Breast epithelium (tissue), 4 donors: Measurements from ENCODE around the gene PTPRN2. TPM values are rescaled to one million over a fixed set of nuclear protein-coding genes. Genes with fewer than 3 reads are reported as not detected.

ENCODE experiments used
- DNase-seq, 2 donors: peaks; one replicate each; pipeline ENCODE4 v3.0.0-alpha.2; 2019; ENCODE audit warnings: low spot score in 2 of 2
- H3K27ac ChIP-seq, 2 donors: fragments of 200-600 bp; sonication (generic) in 1 of 2; one replicate each; pipeline ENCODE4 v1.5.1; 2016 to 2019; ENCODE audit warnings: mild to moderate bottlenecking in 1 of 2
- H3K27me3 ChIP-seq, 2 donors: fragments of 200-600 bp; sonication (generic) in 1 of 2; one replicate each; pipeline versions ENCODE4 v1.5.1 to v1.6.0; 2017 to 2019; ENCODE audit warnings: control low read depth in 1 of 2, mild to moderate bottlenecking in 1 of 2
- H3K36me3 ChIP-seq: fragments of 200-600 bp; one replicate; pipeline ENCODE4 v1.5.1; 2019
- H3K4me1 ChIP-seq, 2 donors: fragments of 200-600 bp; sonication (generic); one replicate each; pipeline ENCODE4 v1.5.1; 2016 to 2019; ENCODE audit warnings: control low read depth in 1 of 2
- H3K4me3 ChIP-seq, 3 donors: fragments of 200-600 bp; sonication (generic); 1 replicate in 2 of 3; 2 replicates in 1 of 3; pipeline ENCODE4 v1.5.1; 2016 to 2019; ENCODE audit warnings: mild to moderate bottlenecking in 3 of 3, moderate library complexity in 2 of 3
- H3K9me3 ChIP-seq, 2 donors: fragments of 200-600 bp; sonication (generic) in 1 of 2; one replicate each; pipeline ENCODE4 v1.5.1; 2016 to 2019; ENCODE audit warnings: control low read depth in 1 of 2
- CTCF ChIP-seq, 3 donors: fragments of 450-650 bp; IDR thresholded peaks; one replicate each; pipeline ENCODE4 v1.5.1; 2016 to 2017; ENCODE audit warnings: antibody characterized with exemption in 3 of 3, mild to moderate bottlenecking in 3 of 3, moderate library complexity in 3 of 3
- POLR2A ChIP-seq: fragments of 450-650 bp; IDR thresholded peaks from one replicate; pipeline ENCODE4 v1.6.1; 2016; ENCODE audit warnings: antibody characterized with exemption, mild to moderate bottlenecking, moderate library complexity
- POLR2AphosphoS5 ChIP-seq, 3 donors: sonication (generic); formaldehyde crosslinking; IDR thresholded peaks; one replicate each; pipeline ENCODE4 v1.6.1; 2017; ENCODE audit warnings: antibody characterized with exemption in 3 of 3
- intact Hi-C: fragments of 100-400 bp; cut with DNase I; formaldehyde crosslinking; loops from one replicate; pipeline ENCODE4 v1.15.1; 2023; ENCODE audit warnings: low total_unique reads
- total RNA-seq, 3 donors: library from RNA; depleted of rRNA; stranded (reverse); fragments of >200 nt; gene quantifications; one replicate each; pipeline ENCODE4 v1.1.0, GENCODE V29; 2016

PTPRN2 gene
- total RNA-seq, 3 donors from 2014 or later: 1.6 to 2.2 (median 2.2) TPM

GRCh38 chr7:157576415-157576814 is 1011.2 kb downstream of the PTPRN2 start:
- no peaks in the 10 kb centered on the region for H3K36me3 ChIP-seq
- no peaks in the 10 kb centered on the region for H3K9me3 ChIP-seq
- no peaks in the 10 kb centered on the region for H3K4me1 ChIP-seq
- no peak for TF ChIP-seq POLR2AphosphoS5 (IDR thresholded peaks at IDR 0.05)
- no peak for TF ChIP-seq CTCF (IDR thresholded peaks at IDR 0.05)
- TF ChIP-seq POLR2A: no peak
- no peak overlapping the region for H3K4me3 ChIP-seq
- DNase-seq: no peak
- H3K27me3 ChIP-seq: no peaks in the 10 kb centered on the region
- no peak overlapping the region for H3K27ac ChIP-seq
- intact Hi-C loops: no loop called here

DNA sequence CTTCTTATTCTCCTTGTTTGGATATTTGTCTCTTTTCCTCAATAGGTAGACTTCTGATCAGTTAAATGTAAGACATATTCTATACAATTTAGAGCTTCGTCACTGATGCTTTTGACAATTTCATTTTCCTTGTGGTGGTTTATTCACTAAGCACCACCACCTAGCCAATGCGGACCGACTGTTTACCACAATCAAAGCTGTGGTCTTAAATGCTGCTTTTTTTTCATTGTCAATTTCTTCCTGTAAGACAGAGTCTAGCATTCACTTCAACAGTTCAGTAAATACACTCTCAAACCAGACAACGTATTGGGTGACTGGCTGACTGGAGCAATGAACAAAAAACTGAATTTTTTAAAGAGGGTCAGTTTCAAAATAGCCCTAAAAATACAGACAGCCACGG is 1011.8 kb downstream of the PTPRN2 start:
- Histone ChIP-seq H3K4me3 (no peak overlapping the region), H3K4me1 (no peaks in the 10 kb centered on the region), H3K27ac (no peak overlapping the region), H3K9me3 (no peaks in the 10 kb centered on the region), H3K36me3 (no peaks in the 10 kb centered on the region), H3K27me3 (no peaks in the 10 kb centered on the region)
- no peak for DNase-seq
- no peak for TF ChIP-seq POLR2A
- no peak for TF ChIP-seq POLR2AphosphoS5 (IDR thresholded peaks at IDR 0.05)
- no peak for TF ChIP-seq CTCF (IDR thresholded peaks at IDR 0.05)
- intact Hi-C loops: no loop called here

- no peaks in the 10 kb centered on the region for H3K9me3 ChIP-seq
- H3K4me3 ChIP-seq: no peak overlapping the region
- H3K27me3 ChIP-seq: no peaks in the 10 kb centered on the region
- H3K27ac ChIP-seq: no peak overlapping the region
- TF ChIP-seq POLR2A: no peak
- no peak for TF ChIP-seq CTCF (IDR thresholded peaks at IDR 0.05)
- no peak for TF ChIP-seq POLR2AphosphoS5 (IDR thresholded peaks at IDR 0.05)
- no peak for DNase-seq
- H3K36me3 ChIP-seq: no peaks in the 10 kb centered on the region
- no peaks in the 10 kb centered on the region for H3K4me1 ChIP-seq
- intact Hi-C loops: loop anchor here (1.0 kb wide), 1 partner anchor 21 kb away; no protein-coding TSS in a partner anchor
Measured at GRCh38 chr7:157574914-157575586, 1012.6 kb downstream of the PTPRN2 start.

- H3K4me3 ChIP-seq: no peak overlapping the region
- H3K27me3 ChIP-seq: no peaks in the 10 kb centered on the region
- DNase-seq: no peak
- H3K9me3 ChIP-seq: no peaks in the 10 kb centered on the region
- no peaks in the 10 kb centered on the region for H3K4me1 ChIP-seq
- H3K36me3 ChIP-seq: no peaks in the 10 kb centered on the region
- H3K27ac ChIP-seq: no peak overlapping the region
- intact Hi-C loops: loop anchor here (1.0 kb wide), 1 partner anchor 20 kb away; no protein-coding TSS in a partner anchor
- no peak for TF ChIP-seq POLR2A
- TF ChIP-seq POLR2AphosphoS5 (IDR thresholded peaks at IDR 0.05): no peak
- TF ChIP-seq CTCF (IDR thresholded peaks at IDR 0.05): no peak
Measured at GRCh38 chr7:157574120-157574825, 1013.4 kb downstream of the PTPRN2 start.

- Histone ChIP-seq H3K4me3 (no peak overlapping the region), H3K27ac (no peak overlapping the region), H3K36me3 (no peaks in the 10 kb centered on the region), H3K4me1 (no peaks in the 10 kb centered on the region), H3K9me3 (no peaks in the 10 kb centered on the region), H3K27me3 (no peaks in the 10 kb centered on the region)
- no peak for TF ChIP-seq POLR2A
- TF ChIP-seq CTCF (IDR thresholded peaks at IDR 0.05): no peak
- intact Hi-C loops: no loop called here
- no peak for DNase-seq
Measured at GRCh38 chr7:157573244-157573643, 1014.4 kb downstream of the PTPRN2 start.
